NCI-H2196 (cell line): Measurements from ENCODE around the gene DIO3.

Experiments
- DNase-seq: peaks from one replicate; lab custom pipeline; 2025; ENCODE audit not compliant: unreplicated experiment; lab: John Stamatoyannopoulos, UW

DIO3 gene

GRCh38 chr14:101579372-101580080, 18.2 kb downstream of the DIO3 start:
- DNase-seq: no peak

GRCh38 chr14:101581806-101582205, 20.5 kb downstream of the DIO3 start:
- DNase-seq: no peak

GRCh38 chr14:101582294-101582693, 21.0 kb downstream of the DIO3 start:
- DNase-seq: no peak

- no peak for DNase-seq
These were observed 21.9 kb downstream of the DIO3 start for GRCh38 chr14:101583006-101583714.

- DNase-seq: no peak
These were observed 22.4 kb downstream of the DIO3 start for GRCh38 chr14:101583715-101584054.

GRCh38 chr14:101584055-101584859, 23.0 kb downstream of the DIO3 start:
- no peak for DNase-seq

- no peak for DNase-seq
These were observed 23.9 kb downstream of the DIO3 start for GRCh38 chr14:101585211-101585610.

- no peak for DNase-seq
These were observed 25.5 kb downstream of the DIO3 start for GRCh38 chr14:101586531-101587430.

GRCh38 chr14:101587441-101587911, 26.2 kb downstream of the DIO3 start:
- DNase-seq: no peak

GRCh38 chr14:101588286-101588975, 27.1 kb downstream of the DIO3 start:
- no peak for DNase-seq

- no peak for DNase-seq
These were observed 27.7 kb downstream of the DIO3 start for GRCh38 chr14:101588990-101589389.

- DNase-seq: no peak
These were observed 28.3 kb downstream of the DIO3 start for GRCh38 chr14:101589486-101590015.

- no peak for DNase-seq
These were observed 28.8 kb downstream of the DIO3 start for GRCh38 chr14:101590062-101590461.

- no peak for DNase-seq
These were observed 29.3 kb downstream of the DIO3 start for GRCh38 chr14:101590616-101591015.

- DNase-seq: no peak
These were observed 29.8 kb downstream of the DIO3 start for GRCh38 chr14:101591121-101591520.

- DNase-seq: no peak
These were observed 30.3 kb downstream of the DIO3 start for GRCh38 chr14:101591582-101591981.

GRCh38 chr14:101593411-101594238, 32.3 kb downstream of the DIO3 start:
- no peak for DNase-seq

GRCh38 chr14:101594511-101595148, 33.3 kb downstream of the DIO3 start:
- DNase-seq: no peak

GRCh38 chr14:101595349-101595748, 34.1 kb downstream of the DIO3 start:
- no peak for DNase-seq
